GM12878 (cell line): Measurements from ENCODE around the gene CCL25. TPM values are rescaled to one million over a fixed set of nuclear protein-coding genes. Genes with fewer than 3 reads are reported as not detected.

Experiments
- FOS ChIP-seq: IDR thresholded peaks from 3 replicates; pipeline ENCODE4 v1.6.1; 2011; ENCODE audit warnings: borderline replicate concordance; ENCODE audit not compliant: insufficient read length; ENCODE audit errors: extremely low read depth
- GATAD2B ChIP-seq: fragments of 450-650 bp; conservative IDR thresholded peaks from 2 replicates; pipeline ENCODE4 v1.6.1; 2017; ENCODE audit warnings: low read depth, mild to moderate bottlenecking, moderate library complexity
- HDGF ChIP-seq: fragments of 450-650 bp; IDR thresholded peaks from 2 replicates; pipeline ENCODE4 v1.6.1; 2016; ENCODE audit warnings: antibody characterized with exemption
- KDM1A ChIP-seq: fragments of 200-600 bp; sonication (generic); IDR thresholded peaks from 2 replicates; pipeline ENCODE4 v1.6.1; 2016; ENCODE audit warnings: borderline replicate concordance
- MXI1 ChIP-seq: fragments of 150-350 bp; IDR thresholded peaks from 2 replicates; pipeline ENCODE4 v1.6.1; 2011; ENCODE audit warnings: low read depth, mild to moderate bottlenecking, inconsistent platforms, low read length, improper control_type of control experiment
- NBN ChIP-seq: fragments of 450-650 bp; IDR thresholded peaks from 2 replicates; pipeline ENCODE4 v1.6.1; 2016
- NR2F1 ChIP-seq: fragments of 450-650 bp; conservative IDR thresholded peaks from 2 replicates; pipeline ENCODE4 v1.6.1; 2017; ENCODE audit warnings: mild to moderate bottlenecking
- RAD21 ChIP-seq: IDR thresholded peaks from 2 replicates; pipeline ENCODE4 v1.6.1; 2011; ENCODE audit warnings: mild to moderate bottlenecking, low read depth, low read length, moderate library complexity; ENCODE audit not compliant: insufficient read depth
- YY1 ChIP-seq: IDR thresholded peaks from 2 replicates; pipeline ENCODE4 v1.6.1; 2011; ENCODE audit warnings: low read depth, mild to moderate bottlenecking, low read length
- ZNF207 ChIP-seq: fragments of 450-650 bp; IDR thresholded peaks from 2 replicates; pipeline ENCODE4 v1.6.1; 2014; ENCODE audit warnings: antibody characterized with exemption, mild to moderate bottlenecking, borderline replicate concordance
- polyA plus RNA-seq, 11 experiments: library from polyadenylated mRNA; depleted of rRNA in 4 of 11; unstranded in 6 of 11; stranded (reverse) in 5 of 11; fragments of >200 nt; fragmentation: Nextera tagmentation in 4 of 11; fragmentation: Illumina TruSeq in 1 of 11; extraction: Ambion mirVana in 4 of 11; extraction: Trizol in 1 of 11; gene quantifications; 1 replicate in 1 of 11; 2 replicates in 10 of 11; pipeline versions ENCODE4 v1.2.1 to v1.2.3, GENCODE V29; 2011 to 2016; ENCODE audit warnings: inconsistent platforms in 2 of 11, missing spikeins in 2 of 11, low read depth in 1 of 11
- total RNA-seq, 4 experiments: library from RNA; depleted of rRNA in 3 of 4; stranded (reverse); fragments of >200 nt in 3 of 4; fragmentation: Illumina TruSeq in 1 of 4; extraction: Trizol in 1 of 4; gene quantifications; 2 replicates each; pipeline versions ENCODE4 v1.2.1 to v1.2.3, GENCODE V29; 2013 to 2021
- TF ChIP-seq, protein P1 (sequence below): IDR thresholded peaks from 2 replicates; pipeline ENCODE4 v1.6.1; 2012; ENCODE audit warnings: mild to moderate bottlenecking, low read depth, low read length
- TF ChIP-seq, protein P2 (sequence below): fragments of 450-650 bp; IDR thresholded peaks from 2 replicates; pipeline ENCODE4 v1.6.1; 2018; ENCODE audit warnings: borderline replicate concordance, mild to moderate bottlenecking; ENCODE audit not compliant: partially characterized antibody
- TF ChIP-seq, protein P3 (sequence below): fragments of 450-650 bp; IDR thresholded peaks from 2 replicates; pipeline ENCODE4 v1.6.1; 2017; ENCODE audit warnings: low read depth, mild to moderate bottlenecking, moderate library complexity
- TF ChIP-seq, protein P4 (sequence below): fragments of 450-650 bp; IDR thresholded peaks from 2 replicates; pipeline ENCODE4 v1.6.1; 2016; ENCODE audit warnings: mild to moderate bottlenecking, moderate library complexity, borderline replicate concordance
- TF ChIP-seq, protein P5 (sequence below): IDR thresholded peaks from 2 replicates; pipeline ENCODE4 v1.6.1; 2011; ENCODE audit warnings: borderline replicate concordance, low read depth, mild to moderate bottlenecking, moderate library complexity, low read length; ENCODE audit not compliant: insufficient read depth, poor library complexity, severe bottlenecking

CCL25 gene
- total and polyA plus RNA-seq, 10 of the 15 experiments (the other 5 are each of a cell fraction or from before 2014, with no cell fraction given), result 0.53 to 12.0 (median 8.3) TPM

DNA sequence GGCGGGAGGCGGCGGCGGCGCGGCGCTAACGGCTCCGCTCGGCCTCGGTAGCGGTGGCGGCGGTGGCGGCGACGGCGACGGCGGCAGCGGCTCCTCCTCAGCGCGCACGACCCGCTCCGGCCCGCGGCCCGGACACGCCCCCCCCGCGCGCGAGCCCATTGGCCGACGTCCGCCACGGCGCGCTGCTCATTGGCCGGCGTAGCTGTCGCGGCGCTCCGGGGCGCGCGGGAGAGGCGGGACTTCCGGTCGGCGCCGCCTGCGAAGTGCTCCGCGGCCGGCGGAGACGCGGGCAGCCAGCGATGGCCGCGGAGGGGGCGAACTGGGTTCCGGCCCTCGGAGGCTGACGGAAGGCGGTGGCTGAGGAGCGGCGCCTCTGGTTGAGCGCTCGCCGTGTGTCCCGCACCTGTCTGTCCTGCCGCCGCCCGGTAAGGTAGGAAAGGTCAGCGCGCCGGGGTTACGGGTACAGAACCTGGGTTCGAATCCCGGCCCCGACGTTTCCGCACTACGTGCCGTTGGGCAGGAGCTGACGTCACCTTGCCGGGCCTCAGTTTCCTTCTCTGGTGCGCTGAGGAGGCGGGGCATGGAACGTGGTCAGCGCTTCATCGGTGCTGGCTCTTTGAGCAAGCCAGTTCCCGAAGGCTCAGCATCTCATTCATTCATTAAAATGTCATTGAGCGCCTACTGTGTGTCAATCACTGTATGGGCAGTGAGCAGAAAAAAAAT, 46.9 kb upstream of the CCL25 start, which contains the start of gene ELAVL1 (continued):
- TF ChIP-seq, protein P1, sequence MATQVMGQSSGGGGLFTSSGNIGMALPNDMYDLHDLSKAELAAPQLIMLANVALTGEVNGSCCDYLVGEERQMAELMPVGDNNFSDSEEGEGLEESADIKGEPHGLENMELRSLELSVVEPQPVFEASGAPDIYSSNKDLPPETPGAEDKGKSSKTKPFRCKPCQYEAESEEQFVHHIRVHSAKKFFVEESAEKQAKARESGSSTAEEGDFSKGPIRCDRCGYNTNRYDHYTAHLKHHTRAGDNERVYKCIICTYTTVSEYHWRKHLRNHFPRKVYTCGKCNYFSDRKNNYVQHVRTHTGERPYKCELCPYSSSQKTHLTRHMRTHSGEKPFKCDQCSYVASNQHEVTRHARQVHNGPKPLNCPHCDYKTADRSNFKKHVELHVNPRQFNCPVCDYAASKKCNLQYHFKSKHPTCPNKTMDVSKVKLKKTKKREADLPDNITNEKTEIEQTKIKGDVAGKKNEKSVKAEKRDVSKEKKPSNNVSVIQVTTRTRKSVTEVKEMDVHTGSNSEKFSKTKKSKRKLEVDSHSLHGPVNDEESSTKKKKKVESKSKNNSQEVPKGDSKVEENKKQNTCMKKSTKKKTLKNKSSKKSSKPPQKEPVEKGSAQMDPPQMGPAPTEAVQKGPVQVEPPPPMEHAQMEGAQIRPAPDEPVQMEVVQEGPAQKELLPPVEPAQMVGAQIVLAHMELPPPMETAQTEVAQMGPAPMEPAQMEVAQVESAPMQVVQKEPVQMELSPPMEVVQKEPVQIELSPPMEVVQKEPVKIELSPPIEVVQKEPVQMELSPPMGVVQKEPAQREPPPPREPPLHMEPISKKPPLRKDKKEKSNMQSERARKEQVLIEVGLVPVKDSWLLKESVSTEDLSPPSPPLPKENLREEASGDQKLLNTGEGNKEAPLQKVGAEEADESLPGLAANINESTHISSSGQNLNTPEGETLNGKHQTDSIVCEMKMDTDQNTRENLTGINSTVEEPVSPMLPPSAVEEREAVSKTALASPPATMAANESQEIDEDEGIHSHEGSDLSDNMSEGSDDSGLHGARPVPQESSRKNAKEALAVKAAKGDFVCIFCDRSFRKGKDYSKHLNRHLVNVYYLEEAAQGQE, result no peak
- TF ChIP-seq, protein P2, sequence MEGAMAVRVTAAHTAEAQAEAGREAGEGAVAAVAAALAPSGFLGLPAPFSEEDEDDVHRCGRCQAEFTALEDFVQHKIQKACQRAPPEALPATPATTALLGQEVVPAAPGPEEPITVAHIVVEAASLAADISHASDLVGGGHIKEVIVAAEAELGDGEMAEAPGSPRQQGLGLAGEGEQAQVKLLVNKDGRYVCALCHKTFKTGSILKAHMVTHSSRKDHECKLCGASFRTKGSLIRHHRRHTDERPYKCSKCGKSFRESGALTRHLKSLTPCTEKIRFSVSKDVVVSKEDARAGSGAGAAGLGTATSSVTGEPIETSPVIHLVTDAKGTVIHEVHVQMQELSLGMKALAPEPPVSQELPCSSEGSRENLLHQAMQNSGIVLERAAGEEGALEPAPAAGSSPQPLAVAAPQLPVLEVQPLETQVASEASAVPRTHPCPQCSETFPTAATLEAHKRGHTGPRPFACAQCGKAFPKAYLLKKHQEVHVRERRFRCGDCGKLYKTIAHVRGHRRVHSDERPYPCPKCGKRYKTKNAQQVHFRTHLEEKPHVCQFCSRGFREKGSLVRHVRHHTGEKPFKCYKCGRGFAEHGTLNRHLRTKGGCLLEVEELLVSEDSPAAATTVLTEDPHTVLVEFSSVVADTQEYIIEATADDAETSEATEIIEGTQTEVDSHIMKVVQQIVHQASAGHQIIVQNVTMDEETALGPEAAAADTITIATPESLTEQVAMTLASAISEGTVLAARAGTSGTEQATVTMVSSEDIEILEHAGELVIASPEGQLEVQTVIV, result no peak
- TF ChIP-seq HDGF (no peak), GATAD2B (peak; percentile 95), FOS (peak; percentile 52), NR2F1 (peak; percentile 94), ZNF207 (peak; percentile 94), KDM1A (no peak), YY1 (peak; percentile 93), RAD21 (no peak), NBN (peak; percentile 57; the same call in 1 of the 2 replicates), MXI1 (peak; percentile 43; the same call in 1 of the 2 replicates)
- TF ChIP-seq, protein P3, sequence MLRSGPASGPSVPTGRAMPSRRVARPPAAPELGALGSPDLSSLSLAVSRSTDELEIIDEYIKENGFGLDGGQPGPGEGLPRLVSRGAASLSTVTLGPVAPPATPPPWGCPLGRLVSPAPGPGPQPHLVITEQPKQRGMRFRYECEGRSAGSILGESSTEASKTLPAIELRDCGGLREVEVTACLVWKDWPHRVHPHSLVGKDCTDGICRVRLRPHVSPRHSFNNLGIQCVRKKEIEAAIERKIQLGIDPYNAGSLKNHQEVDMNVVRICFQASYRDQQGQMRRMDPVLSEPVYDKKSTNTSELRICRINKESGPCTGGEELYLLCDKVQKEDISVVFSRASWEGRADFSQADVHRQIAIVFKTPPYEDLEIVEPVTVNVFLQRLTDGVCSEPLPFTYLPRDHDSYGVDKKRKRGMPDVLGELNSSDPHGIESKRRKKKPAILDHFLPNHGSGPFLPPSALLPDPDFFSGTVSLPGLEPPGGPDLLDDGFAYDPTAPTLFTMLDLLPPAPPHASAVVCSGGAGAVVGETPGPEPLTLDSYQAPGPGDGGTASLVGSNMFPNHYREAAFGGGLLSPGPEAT, result 0 out of 2 replicates have a peak, but pooled peaks have one; percentile 44
- TF ChIP-seq, protein P4, sequence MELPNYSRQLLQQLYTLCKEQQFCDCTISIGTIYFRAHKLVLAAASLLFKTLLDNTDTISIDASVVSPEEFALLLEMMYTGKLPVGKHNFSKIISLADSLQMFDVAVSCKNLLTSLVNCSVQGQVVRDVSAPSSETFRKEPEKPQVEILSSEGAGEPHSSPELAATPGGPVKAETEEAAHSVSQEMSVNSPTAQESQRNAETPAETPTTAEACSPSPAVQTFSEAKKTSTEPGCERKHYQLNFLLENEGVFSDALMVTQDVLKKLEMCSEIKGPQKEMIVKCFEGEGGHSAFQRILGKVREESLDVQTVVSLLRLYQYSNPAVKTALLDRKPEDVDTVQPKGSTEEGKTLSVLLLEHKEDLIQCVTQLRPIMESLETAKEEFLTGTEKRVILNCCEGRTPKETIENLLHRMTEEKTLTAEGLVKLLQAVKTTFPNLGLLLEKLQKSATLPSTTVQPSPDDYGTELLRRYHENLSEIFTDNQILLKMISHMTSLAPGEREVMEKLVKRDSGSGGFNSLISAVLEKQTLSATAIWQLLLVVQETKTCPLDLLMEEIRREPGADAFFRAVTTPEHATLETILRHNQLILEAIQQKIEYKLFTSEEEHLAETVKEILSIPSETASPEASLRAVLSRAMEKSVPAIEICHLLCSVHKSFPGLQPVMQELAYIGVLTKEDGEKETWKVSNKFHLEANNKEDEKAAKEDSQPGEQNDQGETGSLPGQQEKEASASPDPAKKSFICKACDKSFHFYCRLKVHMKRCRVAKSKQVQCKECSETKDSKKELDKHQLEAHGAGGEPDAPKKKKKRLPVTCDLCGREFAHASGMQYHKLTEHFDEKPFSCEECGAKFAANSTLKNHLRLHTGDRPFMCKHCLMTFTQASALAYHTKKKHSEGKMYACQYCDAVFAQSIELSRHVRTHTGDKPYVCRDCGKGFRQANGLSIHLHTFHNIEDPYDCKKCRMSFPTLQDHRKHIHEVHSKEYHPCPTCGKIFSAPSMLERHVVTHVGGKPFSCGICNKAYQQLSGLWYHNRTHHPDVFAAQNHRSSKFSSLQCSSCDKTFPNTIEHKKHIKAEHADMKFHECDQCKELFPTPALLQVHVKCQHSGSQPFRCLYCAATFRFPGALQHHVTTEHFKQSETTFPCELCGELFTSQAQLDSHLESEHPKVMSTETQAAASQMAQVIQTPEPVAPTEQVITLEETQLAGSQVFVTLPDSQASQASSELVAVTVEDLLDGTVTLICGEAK, result peak; percentile 59
- TF ChIP-seq, protein P5, sequence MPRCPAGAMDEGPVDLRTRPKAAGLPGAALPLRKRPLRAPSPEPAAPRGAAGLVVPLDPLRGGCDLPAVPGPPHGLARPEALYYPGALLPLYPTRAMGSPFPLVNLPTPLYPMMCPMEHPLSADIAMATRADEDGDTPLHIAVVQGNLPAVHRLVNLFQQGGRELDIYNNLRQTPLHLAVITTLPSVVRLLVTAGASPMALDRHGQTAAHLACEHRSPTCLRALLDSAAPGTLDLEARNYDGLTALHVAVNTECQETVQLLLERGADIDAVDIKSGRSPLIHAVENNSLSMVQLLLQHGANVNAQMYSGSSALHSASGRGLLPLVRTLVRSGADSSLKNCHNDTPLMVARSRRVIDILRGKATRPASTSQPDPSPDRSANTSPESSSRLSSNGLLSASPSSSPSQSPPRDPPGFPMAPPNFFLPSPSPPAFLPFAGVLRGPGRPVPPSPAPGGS, result no peak
